Activated effector memory CD4-positive, alpha-beta T cell treated with anti-CD3 and anti-CD28 coated beads, Interleukin-2, amount 50 U/mL, for 16 hours (primary cell): Measurements from ENCODE around the gene FOCAD.
A peak's percentile ranks its signal among the peaks of the same experiment; 100 is the strongest.

Source experiments
- DNase-seq: peaks from one replicate; pipeline ENCODE4 v3.0.0-alpha.2; 2020

The FOCAD gene

DNA sequence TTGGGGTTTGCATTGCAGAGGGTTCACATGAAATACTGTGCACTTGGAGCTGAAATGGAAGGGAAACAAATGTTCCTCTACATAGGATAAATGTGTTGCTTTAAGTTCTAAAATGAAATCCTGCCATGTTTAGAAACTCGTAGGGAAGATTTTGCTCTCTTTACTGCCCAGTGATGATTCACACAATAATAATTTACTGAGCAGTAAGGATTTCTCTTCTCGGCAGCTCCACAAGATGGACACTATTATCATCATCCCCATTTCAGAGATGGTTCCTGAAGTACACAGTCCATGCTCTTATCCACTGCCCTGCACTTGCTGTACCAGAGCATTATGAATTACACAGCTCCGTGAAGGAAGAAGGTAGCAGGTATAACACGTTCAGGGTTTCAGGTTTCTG is 343.2 kb downstream of the FOCAD start:
- no peak for DNase-seq

DNA sequence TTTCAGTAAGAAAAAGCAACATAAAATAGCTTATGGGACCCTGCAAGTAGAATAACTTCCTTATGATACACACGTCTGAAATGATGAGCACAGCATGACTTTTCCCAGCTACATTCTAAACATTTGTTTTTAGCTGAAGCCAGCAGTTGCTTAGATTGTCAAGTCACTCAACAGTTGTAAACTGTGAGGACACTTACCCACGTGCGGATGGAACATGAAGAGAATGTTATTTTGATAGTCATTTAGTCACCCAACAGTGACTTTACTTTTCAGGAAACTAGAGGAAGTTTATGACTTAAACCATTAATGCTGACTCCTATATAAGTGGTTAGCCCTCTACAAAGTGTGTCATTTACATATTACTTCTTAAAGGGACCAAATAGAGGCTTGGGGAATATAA is 344.4 kb downstream of the FOCAD start:
- no peak for DNase-seq

DNA sequence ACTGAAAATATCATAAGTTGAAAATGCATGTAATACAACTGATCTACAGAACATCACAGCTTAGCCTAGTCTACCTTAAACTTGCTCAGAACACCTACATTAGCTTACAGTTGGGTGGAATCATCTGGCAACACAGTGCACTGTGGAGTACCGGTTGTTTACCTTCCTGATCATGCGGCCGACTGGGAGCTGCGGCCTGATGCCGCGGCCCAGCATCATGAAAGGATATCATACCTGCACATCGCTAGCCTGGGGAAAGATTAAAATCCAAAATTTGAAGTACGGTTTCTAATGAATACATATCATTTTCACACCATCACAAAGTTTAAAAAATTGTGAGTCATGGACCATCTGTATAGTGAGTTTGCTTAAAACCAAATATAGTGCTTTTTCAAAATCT is 345.6 kb downstream of the FOCAD start:
- DNase-seq: no peak

DNA sequence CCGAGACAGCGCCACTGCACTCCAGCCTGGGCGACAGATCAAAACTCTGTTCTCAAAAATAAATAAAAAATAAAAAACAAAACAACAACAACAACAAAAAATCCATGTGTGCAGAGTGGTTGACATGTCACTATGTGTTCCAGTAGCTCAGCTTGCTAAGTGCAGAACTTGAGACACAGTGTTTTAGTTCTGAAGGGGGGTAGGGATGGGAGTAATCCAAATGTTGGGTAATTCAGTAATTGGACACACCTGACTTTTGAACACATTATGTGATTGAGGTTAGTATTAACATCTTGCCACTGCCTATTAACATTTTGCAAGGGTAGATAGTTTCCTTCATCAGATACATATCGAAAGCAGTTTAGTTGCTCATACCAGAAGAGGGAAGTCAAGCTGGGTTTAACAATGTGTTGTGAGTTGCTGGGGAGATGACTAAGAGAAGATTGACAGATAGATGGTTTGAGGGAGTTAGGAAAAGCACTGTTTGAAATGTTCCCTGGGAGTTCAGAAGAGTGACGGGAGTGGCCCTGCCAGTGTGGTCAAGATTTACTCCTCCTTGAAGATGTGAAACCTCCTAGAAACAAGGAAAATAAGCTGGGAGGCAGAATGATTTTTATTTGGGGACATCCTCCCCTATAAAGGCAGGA is 346.5 kb downstream of the FOCAD start:
- no peak for DNase-seq

DNA sequence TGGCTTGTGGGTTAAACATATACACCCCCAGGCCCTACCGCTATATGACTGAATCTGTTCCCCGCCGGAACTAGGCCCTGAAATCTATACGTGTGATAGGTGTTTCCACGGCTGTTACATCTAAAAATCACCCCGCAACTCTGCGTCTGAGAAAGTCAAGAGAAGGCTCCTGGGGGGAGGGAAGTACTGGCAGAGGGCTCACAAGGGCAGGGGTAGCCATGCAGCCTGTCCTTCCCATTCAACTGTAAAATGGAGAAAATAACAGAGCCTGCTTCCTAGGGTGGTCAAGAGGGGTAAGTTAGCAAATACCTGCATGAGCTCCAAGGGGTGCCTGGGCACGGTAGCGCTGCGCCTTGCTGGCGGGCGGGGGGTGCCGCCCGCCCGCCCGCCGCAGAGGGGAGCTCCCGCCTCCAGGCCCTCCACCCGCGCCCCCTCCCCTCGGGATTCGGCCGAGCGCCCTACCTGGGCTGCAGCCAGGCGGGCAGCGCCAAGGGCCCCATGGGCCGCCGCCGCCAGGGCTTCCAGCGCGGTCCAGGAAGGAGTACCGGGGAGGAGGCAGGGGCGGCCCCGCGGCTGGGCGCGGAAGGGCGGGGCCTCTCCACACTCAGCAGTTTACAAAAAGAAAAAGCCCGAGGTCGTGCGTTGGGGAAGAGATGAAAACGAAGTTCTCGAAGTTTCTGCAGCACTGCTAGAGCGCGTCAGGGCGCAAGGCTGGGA is 347.2 kb downstream of the FOCAD start, which contains the start of gene HACD4:
Gene HACD4 (minus strand): TSS at position 550 of the 717 bp plus-strand sequence. CDS start 50 bp downstream, at position 500.
- DNase-seq: peak; percentile 87

DNA sequence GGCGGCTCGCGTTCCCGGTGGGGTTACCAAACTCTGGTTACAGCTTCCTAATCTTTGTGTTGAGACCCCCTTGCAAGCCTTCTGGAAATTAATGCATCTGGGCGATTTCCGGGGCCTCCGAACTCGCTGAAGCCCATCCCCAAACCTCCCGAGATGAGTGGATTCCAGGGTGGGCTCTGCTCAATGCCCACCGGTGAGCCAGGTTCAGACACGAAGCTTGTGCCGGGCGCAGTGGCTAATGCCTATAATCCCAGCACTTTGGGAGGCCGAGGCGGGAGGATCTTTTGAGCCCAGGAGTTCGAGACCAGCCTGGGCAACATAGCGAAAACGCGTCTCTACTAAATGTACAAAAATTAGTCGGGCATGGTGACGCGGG is 347.7 kb downstream of the FOCAD start:
- DNase-seq: no peak

DNA sequence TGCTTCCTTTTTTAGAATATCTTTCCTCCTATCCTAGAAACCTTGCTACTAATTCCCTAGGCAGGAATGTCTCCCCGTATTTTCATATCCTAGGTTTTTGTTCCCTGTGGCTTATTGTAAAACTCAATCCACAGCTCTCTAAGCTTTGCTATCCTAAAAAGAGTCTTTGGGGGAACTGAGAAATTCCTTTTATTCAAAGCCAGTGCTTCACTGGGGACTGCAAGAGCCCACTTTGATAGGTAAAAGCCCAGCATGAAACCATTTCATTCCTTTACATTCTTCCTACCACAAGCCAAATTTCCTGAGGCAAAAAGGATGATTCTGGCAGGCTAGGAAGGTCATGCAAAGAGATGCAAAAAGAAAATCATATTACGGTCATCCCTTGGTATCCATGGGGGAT is 353.2 kb downstream of the FOCAD start:
- DNase-seq: no peak

DNA sequence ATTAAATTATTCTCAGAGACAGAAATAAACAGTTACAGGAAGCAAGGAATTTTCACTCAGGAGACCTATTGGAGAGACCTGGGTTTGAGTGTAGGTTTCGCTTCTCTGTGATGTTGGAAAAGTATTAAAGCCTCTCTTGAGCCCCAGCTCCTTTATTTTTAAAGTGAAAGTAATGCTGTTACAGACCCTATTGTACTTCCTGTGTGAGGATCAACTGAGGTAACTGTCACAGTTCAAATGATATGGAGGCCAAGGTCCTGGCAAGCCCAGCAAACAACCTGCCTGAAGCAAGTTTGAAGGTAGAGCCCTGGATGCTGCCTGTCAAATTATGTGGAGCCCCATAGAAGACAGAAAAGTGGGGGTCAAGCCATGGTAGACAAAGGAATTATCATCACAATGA is 355.2 kb downstream of the FOCAD start:
- DNase-seq: no peak

DNA sequence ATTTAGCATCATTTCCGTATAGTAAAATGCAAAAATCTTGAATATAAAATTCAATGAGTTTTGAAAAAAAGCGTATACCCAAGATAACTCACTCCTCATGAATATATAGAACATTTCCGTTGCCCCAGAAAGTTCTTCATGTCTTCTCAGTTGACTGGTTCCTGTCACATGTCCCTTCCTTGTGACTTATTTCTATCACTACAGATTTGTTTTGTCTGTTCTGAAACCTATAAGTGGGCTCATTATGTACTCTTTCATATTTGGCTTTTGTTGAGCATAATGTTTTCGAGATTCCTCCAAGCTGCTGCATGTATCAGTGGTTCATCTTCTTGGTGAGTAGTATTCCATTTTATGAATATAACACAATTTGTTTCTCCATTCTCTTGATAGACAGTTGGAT is 358.4 kb downstream of the FOCAD start:
- no peak for DNase-seq

DNA sequence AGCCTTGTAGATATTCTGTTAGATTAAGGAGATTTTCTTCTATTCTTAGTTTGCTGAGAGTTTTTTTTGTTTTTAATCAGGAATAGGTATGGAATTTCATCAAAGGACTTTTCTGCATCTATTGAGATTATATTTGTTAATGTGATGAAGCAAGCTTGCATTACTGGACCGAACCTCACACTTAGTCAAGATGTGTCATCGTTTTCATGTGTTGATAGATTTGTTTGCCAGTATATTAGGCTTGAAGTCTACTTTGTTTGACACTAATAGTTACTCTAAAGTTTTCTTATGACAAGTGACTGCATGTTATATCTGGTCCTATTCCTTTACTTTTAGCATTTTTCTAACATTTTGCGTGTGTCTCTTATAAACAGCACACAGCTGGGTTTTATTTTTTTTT is 359.8 kb downstream of the FOCAD start:
- DNase-seq: no peak
